Measurements from ENCODE around the gene TMEM130.

- TF ChIP-seq CTCF (IDR thresholded peaks at IDR 0.05) (no peak), POLR2A (IDR thresholded peaks at IDR 0.05) (no peak)
These were observed 4.9 kb downstream of the TMEM130 start for GRCh38 chr7:98864731-98865453.

All from testis (tissue), 2 donors.